ENCODE measurements around the gene KIF18A. TPM values are rescaled to one million over a fixed set of nuclear protein-coding genes. Genes with fewer than 3 reads are reported as not detected.

Gene KIF18A
- total and polyA plus RNA-seq, 2 of the 8 experiments (the other 6 are each of a cell fraction or from before 2014, with no cell fraction given) = 4.0 to 23.3 TPM

GRCh38 chr11:28048812-28049211 is 59.1 kb downstream of the KIF18A start:
- Histone ChIP-seq H3K36me3 (ENCODE audit: control insufficient read depth in 2 of 4, insufficient read depth in 4 of 4, low read length in 3 of 4) (no peaks in the 10 kb centered on the region), H4K8ac (ENCODE audit: extremely low read depth, insufficient read depth, low read length) (no peak overlapping the region), H2BK5ac (ENCODE audit: low read depth, low read length) (no peak overlapping the region), H4K5ac (ENCODE audit: insufficient read length, low read depth, low read length) (no peak overlapping the region), H3K9ac (replicated peaks in 1 of 4; ENCODE audit: extremely low read depth in 1 of 4, low read depth in 3 of 4, low read length in 3 of 4) (no peak overlapping the region), H3K9me3 (ENCODE audit: insufficient read depth in 2 of 2, low read depth in 1 of 2, low read length in 1 of 2) (no peaks in the 10 kb centered on the region), H3K27me3 (replicated peaks in 1 of 4; ENCODE audit: control insufficient read depth in 3 of 4, extremely low read depth in 1 of 4, insufficient read depth in 3 of 4, low read length in 3 of 4) (no peaks in the 10 kb centered on the region), H3K56ac (replicated peaks; ENCODE audit: insufficient read length, low read depth, low read length) (no peak overlapping the region), H2BK15ac (ENCODE audit: low read length) (no peak overlapping the region), H4K91ac (replicated peaks; ENCODE audit: insufficient read length, low read length) (no peak overlapping the region), H3K4me3 (ENCODE audit: extremely low read depth in 1 of 4, insufficient read depth in 2 of 4, low read depth in 3 of 4, low read length in 4 of 4) (no peak overlapping the region), H3K23me2 (ENCODE audit: low read depth, low read length) (no peaks in the 10 kb centered on the region), H2BK12ac (ENCODE audit: low read depth, low read length) (no peak overlapping the region), H2AFZ (ENCODE audit: low read length) (no peak overlapping the region), H3K23ac (ENCODE audit: insufficient read length) (no peak overlapping the region), H3K79me2 (ENCODE audit: control insufficient read depth in 1 of 2, insufficient read depth in 2 of 2, low read length in 2 of 2) (no peaks in the 10 kb centered on the region), H3K79me1 (ENCODE audit: low read depth, low read length) (no peaks in the 10 kb centered on the region), H3K4me1 (replicated peaks in 1 of 4; ENCODE audit: control insufficient read depth in 3 of 4, insufficient read depth in 4 of 4, low read length in 3 of 4) (no peaks in the 10 kb centered on the region), H3K4ac (replicated peaks; ENCODE audit: insufficient read length, low read depth, low read length) (no peak overlapping the region), H2BK120ac (replicated peaks; ENCODE audit: low read depth, low read length) (no peak overlapping the region), H2BK20ac (ENCODE audit: low read length) (no peak overlapping the region), H3K14ac (ENCODE audit: insufficient read length) (no peak overlapping the region), H3K18ac (ENCODE audit: extremely low read depth, low read length) (no peak overlapping the region), H3K27ac (ENCODE audit: low read depth, low read length) (no peak overlapping the region), H3K4me2 (ENCODE audit: insufficient read depth in 1 of 2, low read depth in 2 of 2, low read length in 2 of 2) (no peak overlapping the region), H2AK5ac (ENCODE audit: low read depth, low read length) (no peak overlapping the region), H4K20me1 (replicated peaks in 1 of 2; ENCODE audit: control insufficient read depth in 1 of 2, insufficient read depth in 2 of 2, low read length in 2 of 2) (no peaks in the 10 kb centered on the region)
- ChIA-PET CTCF (ENCODE audit: partially characterized antibody) (no interaction called here), POLR2A (ENCODE audit: partially characterized antibody) (no interaction called here)
- FAIRE-seq (no peak), DNase-seq (ENCODE audit: low read depth in 1 of 2, low spot score in 2 of 2) (no peak)
- TF ChIP-seq PHF8 (conservative IDR thresholded peaks at IDR 0.05; ENCODE audit: low read depth, low read length) = no peak
- no peak for TF ChIP-seq BACH1 (IDR thresholded peaks at IDR 0.05; ENCODE audit: low read length)
- TF ChIP-seq NRF1 (IDR thresholded peaks at IDR 0.05; ENCODE audit: low read depth, low read length) = no peak
- TF ChIP-seq MAFK (IDR thresholded peaks at IDR 0.05; ENCODE audit: low read depth, low read length) = no peak
- no peak for TF ChIP-seq CBX8 (IDR thresholded peaks at IDR 0.05; ENCODE audit: borderline replicate concordance, low read depth, low read length)
- TF ChIP-seq EGR1 (IDR thresholded peaks at IDR 0.05; ENCODE audit: borderline replicate concordance, low read depth, low read length) = no peak
- TF ChIP-seq SP4 (IDR thresholded peaks at IDR 0.05; ENCODE audit: low read length) = no peak
- TF ChIP-seq BRCA1 (IDR thresholded peaks at IDR 0.05; ENCODE audit: low read depth, low read length) = no peak
- no peak for TF ChIP-seq TAF1 (IDR thresholded peaks at IDR 0.05; ENCODE audit: low read depth, low read length)
- no peak for TF ChIP-seq RFX5 (IDR thresholded peaks at IDR 0.05; ENCODE audit: borderline replicate concordance, low read depth, low read length)
- no peak for TF ChIP-seq SIRT6 (IDR thresholded peaks at IDR 0.05; ENCODE audit: low read length)
- no peak for TF ChIP-seq HDAC6 (IDR thresholded peaks at IDR 0.05; ENCODE audit: low read depth, low read length)
- no peak for TF ChIP-seq JUN (IDR thresholded peaks at IDR 0.05; ENCODE audit: low read depth, low read length)
- no peak for TF ChIP-seq RBBP5 (IDR thresholded peaks at IDR 0.05; ENCODE audit: borderline replicate concordance, low read depth, low read length)
